Fibroblast of skin of left biceps (primary cell): Measurements from ENCODE around the gene NUMBL.
A peak's percentile ranks its signal among the peaks of the same experiment; 100 is the strongest.
"Not testable (repeated sequence)": the region's sequence is repeated elsewhere in the genome, so short reads cannot be mapped to it uniquely, and the experiment has no call there.

Source experiments
- DNase-seq, 2 experiments: peaks; one replicate each; pipeline ENCODE4 v3.0.0-alpha.2; 2013; ENCODE audit warnings: low read depth in 2 of 2

Gene NUMBL

GRCh38 chr19:40663695-40664692 lies 26.5 kb downstream of the NUMBL start:
- no peak for DNase-seq

DNA sequence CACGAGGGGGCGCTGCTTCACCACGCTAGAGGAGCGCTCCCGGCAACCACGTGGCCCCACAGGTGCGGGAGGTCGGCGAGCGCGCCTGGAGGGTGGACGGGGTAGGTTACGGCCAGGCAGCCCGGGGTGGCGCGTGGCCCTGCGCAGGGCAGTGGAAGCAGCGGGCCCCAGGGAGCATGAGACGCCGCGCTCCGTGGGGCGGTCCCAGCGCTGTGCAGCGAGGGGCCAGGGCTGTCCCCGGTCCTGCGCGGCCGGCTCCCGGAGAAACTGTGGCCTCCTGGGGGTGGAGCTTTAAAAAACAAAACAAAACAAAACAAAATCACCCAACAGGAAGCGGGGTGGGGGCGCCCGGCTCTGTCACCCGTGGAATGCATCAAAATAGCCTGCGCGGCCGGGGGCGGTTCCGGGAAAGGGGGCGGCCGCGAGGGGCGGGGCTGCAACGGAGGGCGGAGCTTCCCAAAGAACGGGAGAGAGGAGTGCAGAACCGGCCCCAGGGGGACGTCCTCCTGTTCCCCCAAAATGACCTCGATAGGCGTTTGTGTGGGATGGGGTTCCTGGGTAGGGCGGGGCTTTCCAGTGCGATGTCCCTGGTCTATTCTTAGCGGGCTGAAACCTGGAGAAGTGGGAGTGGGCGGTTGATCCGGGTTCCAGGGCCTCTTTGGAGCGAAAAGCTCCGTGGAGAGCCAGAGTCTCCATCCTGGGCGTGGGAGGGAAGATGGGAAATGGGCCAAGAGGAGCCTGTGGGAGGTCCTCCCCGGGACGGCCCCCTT lies 27.3 kb downstream of the NUMBL start:
- DNase-seq, result peak; percentile 49 to 57

DNA sequence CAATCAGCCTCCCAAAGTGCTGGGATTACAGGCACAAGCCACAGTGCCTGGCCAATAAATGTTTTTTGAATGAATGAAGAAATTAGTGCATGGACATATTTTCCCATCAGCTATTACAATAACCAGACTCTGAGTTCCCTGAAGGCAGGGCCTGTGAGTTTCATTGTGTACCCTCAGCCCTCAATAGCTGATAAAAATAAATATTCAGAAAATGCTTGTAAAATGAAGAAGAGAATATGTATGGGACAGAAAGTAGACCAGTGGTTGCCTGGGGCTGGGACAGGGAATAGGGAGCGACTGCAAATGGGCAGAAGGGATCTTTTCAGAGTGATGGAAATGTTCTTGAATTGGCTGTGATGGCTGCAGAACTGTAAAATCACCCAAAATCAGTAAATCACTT lies 28.8 kb downstream of the NUMBL start:
- no peak for DNase-seq

GRCh38 chr19:40659566-40659965 lies 30.9 kb downstream of the NUMBL start:
- DNase-seq, result no peak

GRCh38 chr19:40659116-40659515 lies 31.3 kb downstream of the NUMBL start:
- DNase-seq, result no peak

DNA sequence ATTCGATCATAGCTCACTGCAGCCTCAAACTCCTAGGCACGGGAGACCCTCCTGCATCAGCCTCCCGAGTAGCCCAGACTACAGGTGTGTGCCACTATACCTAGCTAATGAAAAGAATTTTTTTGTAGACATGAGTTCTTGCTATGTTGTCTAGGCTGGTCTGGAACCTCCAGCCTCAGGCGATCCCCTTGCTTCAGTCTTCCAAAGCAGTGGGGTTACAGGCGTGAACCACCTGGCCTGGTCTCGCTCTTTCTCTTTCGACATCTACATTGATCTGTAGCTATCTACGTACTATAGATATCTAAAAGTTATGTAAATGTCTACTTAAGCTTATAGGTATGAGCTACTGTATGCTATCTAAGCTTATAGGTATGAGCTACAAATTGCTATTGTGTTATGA lies 32.4 kb downstream of the NUMBL start:
- DNase-seq, result no peak

GRCh38 chr19:40655684-40656083 lies 34.8 kb downstream of the NUMBL start:
- DNase-seq, result not testable (repeated sequence)

- not testable (repeated sequence) for DNase-seq
Observed at GRCh38 chr19:40652303-40652702, 38.1 kb downstream of the NUMBL start.

DNA sequence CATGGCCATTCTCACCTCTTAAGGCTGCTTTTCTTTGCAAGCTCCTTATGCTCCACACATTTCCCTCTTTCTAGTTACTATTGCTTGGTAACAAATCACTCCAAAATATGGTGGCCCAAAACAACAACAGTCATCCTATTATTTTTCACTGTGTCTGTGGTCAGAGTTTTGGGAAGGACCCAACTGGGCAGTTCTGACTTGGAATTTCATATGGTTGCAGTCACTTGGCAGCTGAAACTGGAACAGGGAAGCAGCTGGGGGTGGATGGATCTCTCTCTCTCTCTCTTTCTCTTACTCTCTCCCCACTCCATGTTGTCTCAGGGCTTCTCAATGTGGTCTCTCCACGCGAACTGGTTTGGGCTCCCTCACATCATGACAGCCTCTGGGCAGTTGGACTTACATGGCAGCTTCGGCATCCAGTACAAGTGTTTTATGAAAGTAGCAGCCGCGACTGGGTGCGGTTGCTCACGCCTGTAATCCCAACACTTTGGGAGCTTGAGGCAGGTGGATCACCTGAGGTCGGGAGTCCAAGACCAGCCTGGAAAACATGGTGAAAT lies 39.6 kb downstream of the NUMBL start:
- peak in 1 of 2 experiments; percentile 37 for DNase-seq

DNA sequence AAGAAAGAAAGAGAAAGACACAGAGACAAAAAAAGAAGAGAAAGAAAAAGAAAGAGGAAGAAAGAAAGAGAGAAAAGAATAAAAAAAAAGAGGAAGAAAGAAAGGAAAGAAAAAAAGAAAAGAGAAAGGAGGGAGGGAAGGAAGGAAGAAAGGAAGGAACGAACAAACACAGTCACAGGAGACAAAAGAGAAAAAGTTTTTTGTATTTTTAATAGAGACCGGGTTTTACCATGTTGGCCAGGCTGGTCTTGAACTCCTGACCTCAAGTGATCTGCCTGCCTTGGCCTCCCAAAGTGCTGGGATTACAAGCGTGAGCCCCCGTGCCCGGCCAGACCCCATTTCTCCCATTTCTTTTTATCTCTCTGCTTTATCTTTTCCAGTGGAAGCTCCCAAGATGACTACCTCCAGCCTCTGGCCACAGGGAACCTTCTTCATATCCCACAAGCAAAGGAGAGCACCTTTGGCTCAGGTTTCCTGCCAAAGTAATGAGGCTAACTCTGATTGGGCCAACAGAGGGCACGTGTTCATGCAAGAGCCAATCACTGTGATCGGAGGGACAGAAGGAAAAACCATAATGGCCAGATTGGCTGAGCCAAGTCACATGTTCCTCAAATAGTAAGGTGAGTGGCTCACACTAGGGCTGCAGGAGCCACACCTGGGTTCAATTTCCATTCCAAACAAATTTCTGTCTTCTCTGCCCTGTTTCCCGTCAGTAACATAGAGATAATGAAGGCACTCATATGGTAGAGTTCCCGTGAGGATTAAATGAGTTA lies 40.4 kb downstream of the NUMBL start:
- not testable (repeated sequence) for DNase-seq

DNA sequence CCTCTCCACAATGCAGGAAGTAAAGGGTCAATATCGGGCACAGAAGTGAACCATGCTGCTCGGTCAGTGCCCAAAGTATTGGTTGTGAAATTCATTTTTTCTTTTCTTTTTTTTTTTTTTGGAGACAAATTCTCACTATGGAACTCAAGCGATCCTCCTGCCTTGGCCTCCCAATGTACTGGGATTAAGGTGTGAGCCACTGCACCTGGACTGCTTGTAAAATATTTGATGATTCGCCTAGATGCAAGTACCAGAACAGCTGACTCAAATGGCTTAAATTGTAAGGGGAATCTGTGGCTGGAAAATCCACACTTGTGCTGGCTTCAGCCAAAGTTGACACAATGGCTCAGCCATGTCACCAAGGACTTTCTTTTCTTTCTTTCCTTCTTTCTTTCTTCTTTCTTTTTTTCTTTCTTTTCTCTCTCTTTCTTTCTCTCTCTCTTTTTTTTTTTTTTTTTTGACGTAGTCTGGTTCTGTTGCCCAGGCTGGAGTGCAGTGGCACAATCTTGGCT lies 43.7 kb downstream of the NUMBL start:
- no peak for DNase-seq

GRCh38 chr19:40642757-40643305 lies 47.6 kb downstream of the NUMBL start:
- DNase-seq, result no peak

DNA sequence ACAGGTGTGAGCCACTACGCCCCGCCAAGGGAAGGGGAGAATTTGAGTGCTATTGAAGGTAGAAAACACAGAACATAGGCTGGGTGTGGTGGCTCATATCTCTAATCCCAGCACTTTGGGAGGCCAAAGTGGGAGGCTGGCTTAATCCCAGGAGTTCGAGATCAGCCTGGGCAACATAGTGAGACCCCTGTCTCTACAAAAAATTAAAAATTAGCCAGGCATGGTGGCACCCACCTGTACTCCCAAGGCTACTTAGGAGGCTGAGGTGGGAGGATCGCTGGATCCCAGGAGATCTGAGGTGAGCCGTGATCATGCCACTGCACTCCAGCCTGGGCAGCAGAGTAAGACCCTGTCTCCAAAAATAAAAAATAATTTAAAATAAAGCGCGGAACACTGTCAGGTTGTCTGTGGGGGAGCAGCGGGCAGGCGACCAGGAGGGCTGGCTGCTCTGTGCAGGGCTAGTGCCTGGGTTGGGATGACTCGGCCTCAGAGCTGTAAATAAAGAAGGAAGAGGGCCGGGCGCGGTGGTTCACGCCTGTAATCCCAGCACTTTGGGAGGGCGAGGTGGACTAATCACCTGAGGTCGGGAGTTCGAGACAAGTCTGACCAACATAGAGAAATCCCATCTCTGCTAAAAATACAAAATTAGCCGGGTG lies 48.3 kb downstream of the NUMBL start:
- DNase-seq, result no peak

GRCh38 chr19:40641281-40641680 lies 49.2 kb downstream of the NUMBL start:
- no peak for DNase-seq

GRCh38 chr19:40640744-40641143 lies 49.7 kb downstream of the NUMBL start:
- no peak for DNase-seq

DNA sequence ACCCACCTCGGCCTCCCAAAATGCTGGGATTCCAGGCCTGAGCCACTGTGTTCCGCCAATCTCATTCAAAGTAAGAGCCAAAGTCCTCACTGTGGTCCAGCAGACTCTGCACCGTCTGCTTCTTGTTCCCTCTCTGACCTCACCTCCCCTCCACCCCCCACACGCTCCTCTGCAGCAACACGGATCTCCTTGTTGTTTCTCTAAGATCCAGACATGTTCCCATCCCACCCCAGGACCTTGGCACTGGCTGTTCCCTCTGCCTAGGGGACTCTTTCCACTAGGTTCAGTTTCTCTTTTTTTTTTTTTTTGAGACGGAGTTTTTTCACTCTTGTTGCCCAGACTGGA lies 50.8 kb downstream of the NUMBL start:
- no peak for DNase-seq

DNA sequence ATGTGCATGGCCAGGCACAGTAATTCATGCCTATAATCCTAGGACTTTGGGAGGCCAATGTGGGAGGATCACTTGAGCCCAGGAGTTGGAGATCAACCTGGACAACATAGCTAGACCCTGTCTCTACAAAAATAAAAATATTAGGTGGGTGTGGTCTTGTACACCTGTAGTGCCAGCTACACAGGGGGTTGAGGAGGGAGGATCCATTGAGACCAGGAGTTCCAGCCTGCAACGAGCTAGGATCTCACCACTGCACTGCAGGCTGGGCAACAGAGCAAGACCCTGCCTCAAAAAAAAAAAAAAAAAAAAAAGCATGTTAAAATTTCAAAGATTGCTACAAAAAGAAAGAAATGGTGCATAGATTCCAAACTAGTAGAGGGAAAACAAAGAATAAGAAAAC lies 52.1 kb downstream of the NUMBL start:
- DNase-seq, result no peak

DNA sequence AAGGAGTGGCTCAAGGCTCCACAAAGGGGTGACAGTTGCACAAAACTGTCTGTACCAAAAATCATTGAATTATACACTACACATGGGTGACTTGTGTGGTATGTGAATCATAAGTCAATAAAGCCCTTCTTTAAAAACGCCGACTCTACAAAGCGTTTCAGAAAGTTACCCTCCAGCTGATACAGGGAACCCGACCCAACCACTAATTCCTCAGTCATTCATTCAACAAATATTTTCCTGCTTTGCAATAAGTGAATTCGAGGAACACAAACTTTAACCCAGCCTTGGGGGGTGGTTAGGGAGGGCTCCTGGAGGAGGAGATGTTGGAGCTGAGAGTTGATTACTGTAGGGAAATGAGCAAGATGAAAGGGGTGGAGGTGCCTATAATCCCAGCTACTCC lies 57.2 kb downstream of the NUMBL start:
- DNase-seq, result no peak

GRCh38 chr19:40632311-40633036 lies 58.0 kb downstream of the NUMBL start:
- DNase-seq, result no peak

GRCh38 chr19:40630571-40631160 lies 59.8 kb downstream of the NUMBL start:
- DNase-seq, result no peak
